ENCODE data around the gene LAG3.

The LAG3 gene

GRCh38 chr12:6770600-6770999 is 1.7 kb upstream of the LAG3 start:
- no peak overlapping the region for H3K4me3 ChIP-seq (ENCODE audit: control insufficient read depth in 1 of 7, extremely low read depth in 1 of 7, insufficient read depth in 4 of 7, low read depth in 2 of 7, low read length in 6 of 7)
- H3K9me3 ChIP-seq (ENCODE audit: control extremely low read depth in 1 of 5, control insufficient read depth in 4 of 5, insufficient read depth in 2 of 5, low read depth in 1 of 5, low read length in 4 of 5) = no peaks in the 10 kb centered on the region
- H3K4me1 ChIP-seq (ENCODE audit: control extremely low read depth in 1 of 4, control insufficient read depth in 4 of 4, insufficient read depth in 4 of 4, low read length in 3 of 4) = peaks cover 0 to 80% (median 57%) of the 10 kb centered on the region in 4 experiments
- H3K27me3 ChIP-seq (replicated peaks in 2 of 5; ENCODE audit: control insufficient read depth in 4 of 5, insufficient read depth in 5 of 5, low read length in 4 of 5) = peaks cover 0 to 17% (median 0%) of the 10 kb centered on the region in 5 experiments
- ChIA-PET POLR2A (no interaction called here), CTCF (interaction anchor here (0.9 to 15.2 kb wide), 13 partner anchors 8 to 150 kb away, joined by 3 to 237 read pairs (median 4); partner anchors contain the start of genes MLF2 and P3H3)
- H3K27ac ChIP-seq (ENCODE audit: insufficient read depth in 1 of 2, low read depth in 1 of 2, low read length in 2 of 2, poor library complexity in 1 of 2, severe bottlenecking in 2 of 2) = no peak overlapping the region
- 98% methylated on average over 6 of the region's 10 CpGs for WGBS (ENCODE audit: insufficient coverage)
- DNase-seq = no peak
- H3K36me3 ChIP-seq (ENCODE audit: control insufficient read depth in 4 of 4, insufficient read depth in 4 of 4, low read length in 3 of 4) = peaks cover 0 to 21% (median 5%) of the 10 kb centered on the region in 4 experiments

GRCh38 chr12:6771091-6771495 is 1.2 kb upstream of the LAG3 start:
- Histone ChIP-seq H3K4me1 (ENCODE audit: control extremely low read depth in 1 of 4, control insufficient read depth in 4 of 4, insufficient read depth in 4 of 4, low read length in 3 of 4) (peaks cover 0 to 78% (median 53%) of the 10 kb centered on the region in 4 experiments), H3K27ac (ENCODE audit: insufficient read depth in 1 of 2, low read depth in 1 of 2, low read length in 2 of 2, poor library complexity in 1 of 2, severe bottlenecking in 2 of 2) (no peak overlapping the region), H3K27me3 (replicated peaks in 2 of 5; ENCODE audit: control insufficient read depth in 4 of 5, insufficient read depth in 5 of 5, low read length in 4 of 5) (peaks cover 0 to 16% (median 0%) of the 10 kb centered on the region in 5 experiments), H3K9me3 (ENCODE audit: control extremely low read depth in 1 of 5, control insufficient read depth in 4 of 5, insufficient read depth in 2 of 5, low read depth in 1 of 5, low read length in 4 of 5) (no peaks in the 10 kb centered on the region), H3K36me3 (ENCODE audit: control insufficient read depth in 4 of 4, insufficient read depth in 4 of 4, low read length in 3 of 4) (peaks cover 0 to 22% (median 5%) of the 10 kb centered on the region in 4 experiments), H3K4me3 (ENCODE audit: control insufficient read depth in 1 of 7, extremely low read depth in 1 of 7, insufficient read depth in 4 of 7, low read depth in 2 of 7, low read length in 6 of 7) (peak overlapping the region in 1 of 7 experiments; percentile 8)
- peak in 2 of 3 donors; percentile 42 to 54 for DNase-seq
- WGBS (ENCODE audit: insufficient coverage) = 70% methylated on average over 3 of the region's 4 CpGs
- POLR2A ChIA-PET = interaction anchor here (1.5 kb wide), 1 partner anchor 21 kb away, joined by 5 read pairs; no protein-coding TSS in a partner anchor
- CTCF ChIA-PET = interaction anchor here (0.8 to 15.2 kb wide), 16 partner anchors 7 to 150 kb away, joined by 3 to 237 read pairs (median 4); partner anchors contain the start of genes MLF2 and P3H3

GRCh38 chr12:6771509-6772330 is 600 bp upstream of the LAG3 start:
- no peak overlapping the region for H3K27ac ChIP-seq (ENCODE audit: insufficient read depth in 1 of 2, low read depth in 1 of 2, low read length in 2 of 2, poor library complexity in 1 of 2, severe bottlenecking in 2 of 2)
- CTCF ChIA-PET = interaction anchor here (0.6 to 15.2 kb wide), 16 partner anchors 9 to 151 kb away, joined by 3 to 237 read pairs (median 4); partner anchors contain the start of genes MLF2 and P3H3
- peaks cover 0 to 28% (median 5%) of the 10 kb centered on the region in 4 experiments for H3K36me3 ChIP-seq (ENCODE audit: control insufficient read depth in 4 of 4, insufficient read depth in 4 of 4, low read length in 3 of 4)
- H3K9me3 ChIP-seq (ENCODE audit: control extremely low read depth in 1 of 5, control insufficient read depth in 4 of 5, insufficient read depth in 2 of 5, low read depth in 1 of 5, low read length in 4 of 5) = no peaks in the 10 kb centered on the region
- peaks cover 0 to 78% (median 53%) of the 10 kb centered on the region in 4 experiments for H3K4me1 ChIP-seq (ENCODE audit: control extremely low read depth in 1 of 4, control insufficient read depth in 4 of 4, insufficient read depth in 4 of 4, low read length in 3 of 4)
- WGBS (ENCODE audit: insufficient coverage) = 64% methylated on average over 6 of the region's 12 CpGs
- POLR2A ChIA-PET = interaction anchor here (1.5 kb wide), 1 partner anchor 21 kb away, joined by 5 read pairs; no protein-coding TSS in a partner anchor
- H3K4me3 ChIP-seq (ENCODE audit: control insufficient read depth in 1 of 7, extremely low read depth in 1 of 7, insufficient read depth in 4 of 7, low read depth in 2 of 7, low read length in 6 of 7) = peak overlapping the region in 2 of 7 experiments; percentile 5 to 81
- no peak for DNase-seq
- peaks cover 0 to 16% (median 0%) of the 10 kb centered on the region in 5 experiments for H3K27me3 ChIP-seq (replicated peaks in 2 of 5; ENCODE audit: control insufficient read depth in 4 of 5, insufficient read depth in 5 of 5, low read length in 4 of 5)

- peaks cover 0 to 70% (median 46%) of the 10 kb centered on the region in 4 experiments for H3K4me1 ChIP-seq (ENCODE audit: control extremely low read depth in 1 of 4, control insufficient read depth in 4 of 4, insufficient read depth in 4 of 4, low read length in 3 of 4)
- no peak overlapping the region for H3K27ac ChIP-seq (ENCODE audit: insufficient read depth in 1 of 2, low read depth in 1 of 2, low read length in 2 of 2, poor library complexity in 1 of 2, severe bottlenecking in 2 of 2)
- H3K27me3 ChIP-seq (replicated peaks in 2 of 5; ENCODE audit: control insufficient read depth in 4 of 5, insufficient read depth in 5 of 5, low read length in 4 of 5) = peaks cover 0 to 15% (median 0%) of the 10 kb centered on the region in 5 experiments
- ChIA-PET POLR2A (interaction anchor here (0.6 to 1.5 kb wide), 2 partner anchors 9 to 20 kb away, joined by 3 to 5 read pairs; no protein-coding TSS in a partner anchor), CTCF (interaction anchor here (1.0 to 15.2 kb wide), 5 partner anchors 10 to 62 kb away, joined by 3 to 237 read pairs (median 3); partner anchors contain the start of gene MLF2)
- no peaks in the 10 kb centered on the region for H3K9me3 ChIP-seq (ENCODE audit: control extremely low read depth in 1 of 5, control insufficient read depth in 4 of 5, insufficient read depth in 2 of 5, low read depth in 1 of 5, low read length in 4 of 5)
- DNase-seq = no peak
- WGBS (ENCODE audit: insufficient coverage) = 64% methylated on average over 20 of the region's 21 CpGs
- H3K36me3 ChIP-seq (ENCODE audit: control insufficient read depth in 4 of 4, insufficient read depth in 4 of 4, low read length in 3 of 4) = peaks cover 0 to 36% (median 5%) of the 10 kb centered on the region in 4 experiments
- peak overlapping the region in 5 of 7 experiments; percentile 29 to 81 (median 59) for H3K4me3 ChIP-seq (ENCODE audit: control insufficient read depth in 1 of 7, extremely low read depth in 1 of 7, insufficient read depth in 4 of 7, low read depth in 2 of 7, low read length in 6 of 7)
Observed at GRCh38 chr12:6772726-6773589, 638 bp downstream of the LAG3 start.

GRCh38 chr12:6773590-6774351 is 1.5 kb downstream of the LAG3 start:
- no peak for DNase-seq
- peaks cover 0 to 15% (median 0%) of the 10 kb centered on the region in 5 experiments for H3K27me3 ChIP-seq (replicated peaks in 2 of 5; ENCODE audit: control insufficient read depth in 4 of 5, insufficient read depth in 5 of 5, low read length in 4 of 5)
- no peak overlapping the region for H3K27ac ChIP-seq (ENCODE audit: insufficient read depth in 1 of 2, low read depth in 1 of 2, low read length in 2 of 2, poor library complexity in 1 of 2, severe bottlenecking in 2 of 2)
- peaks cover 0 to 36% (median 5%) of the 10 kb centered on the region in 4 experiments for H3K36me3 ChIP-seq (ENCODE audit: control insufficient read depth in 4 of 4, insufficient read depth in 4 of 4, low read length in 3 of 4)
- ChIA-PET CTCF (interaction anchor here (0.7 to 15.2 kb wide), 7 partner anchors 8 to 157 kb away, joined by 3 to 237 read pairs (median 4); partner anchors contain the start of genes MLF2 and PTMS), POLR2A (interaction anchor here (0.6 kb wide), 1 partner anchor 10 kb away, joined by 3 read pairs; no protein-coding TSS in a partner anchor)
- 7% methylated on average over 22 of the region's 60 CpGs for WGBS (ENCODE audit: insufficient coverage)
- H3K9me3 ChIP-seq (ENCODE audit: control extremely low read depth in 1 of 5, control insufficient read depth in 4 of 5, insufficient read depth in 2 of 5, low read depth in 1 of 5, low read length in 4 of 5) = no peaks in the 10 kb centered on the region
- peaks cover 0 to 70% (median 49%) of the 10 kb centered on the region in 4 experiments for H3K4me1 ChIP-seq (ENCODE audit: control extremely low read depth in 1 of 4, control insufficient read depth in 4 of 4, insufficient read depth in 4 of 4, low read length in 3 of 4)
- peak overlapping the region in 6 of 7 experiments; percentile 13 to 81 (median 48) for H3K4me3 ChIP-seq (ENCODE audit: control insufficient read depth in 1 of 7, extremely low read depth in 1 of 7, insufficient read depth in 4 of 7, low read depth in 2 of 7, low read length in 6 of 7)

Measured in common myeloid progenitor, CD34-positive (primary cell).